HG02798 (cell line): ENCODE measurements around the gene NBDY.
"Not testable (repeated sequence)": the region's sequence is repeated elsewhere in the genome, so short reads cannot be mapped to it uniquely, and the experiment has no call there.

Experiments used
- ATAC-seq: cut with Tn5 transposase; IDR thresholded peaks from one replicate; pipeline ENCODE4 v1.9.1; 2021; ENCODE audit warnings: mild to moderate bottlenecking; ENCODE audit not compliant: unreplicated experiment, poor library complexity

Gene NBDY, protein sequence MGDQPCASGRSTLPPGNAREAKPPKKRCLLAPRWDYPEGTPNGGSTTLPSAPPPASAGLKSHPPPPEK

DNA sequence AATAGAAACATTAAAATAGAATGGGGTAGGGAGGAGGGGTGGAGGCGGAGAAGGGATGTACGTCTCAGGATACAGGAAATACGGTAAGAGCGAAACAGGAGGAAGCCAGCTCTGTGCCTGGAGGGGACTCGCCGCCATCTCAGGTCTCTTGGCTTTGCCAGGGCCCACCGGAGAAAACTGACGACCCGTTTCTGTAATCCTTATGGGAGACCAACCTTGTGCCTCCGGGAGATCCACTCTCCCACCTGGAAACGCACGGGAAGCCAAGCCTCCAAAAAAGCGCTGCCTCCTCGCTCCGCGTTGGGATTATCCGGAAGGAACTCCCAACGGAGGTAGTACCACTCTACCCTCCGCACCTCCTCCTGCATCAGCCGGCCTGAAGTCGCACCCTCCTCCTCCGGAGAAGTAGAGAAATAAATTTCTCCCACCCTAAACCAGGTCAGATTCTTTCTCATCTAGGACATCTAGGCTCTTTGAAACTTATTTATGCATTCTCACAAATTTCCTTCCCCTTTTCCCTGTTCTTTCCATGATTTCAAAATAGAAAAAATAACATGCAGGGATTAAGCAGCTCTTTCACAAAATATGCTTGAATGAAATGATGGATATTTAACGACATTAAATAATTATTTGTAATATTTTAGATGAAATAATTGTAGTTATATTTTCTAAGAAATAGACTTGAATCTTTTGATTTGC lies at the start of gene NBDY:
TSS of gene NBDY (plus strand) at position 92 of the 699 bp plus-strand sequence. CDS start at position 203, 111 bp downstream.
- peak; percentile 76 for ATAC-seq

DNA sequence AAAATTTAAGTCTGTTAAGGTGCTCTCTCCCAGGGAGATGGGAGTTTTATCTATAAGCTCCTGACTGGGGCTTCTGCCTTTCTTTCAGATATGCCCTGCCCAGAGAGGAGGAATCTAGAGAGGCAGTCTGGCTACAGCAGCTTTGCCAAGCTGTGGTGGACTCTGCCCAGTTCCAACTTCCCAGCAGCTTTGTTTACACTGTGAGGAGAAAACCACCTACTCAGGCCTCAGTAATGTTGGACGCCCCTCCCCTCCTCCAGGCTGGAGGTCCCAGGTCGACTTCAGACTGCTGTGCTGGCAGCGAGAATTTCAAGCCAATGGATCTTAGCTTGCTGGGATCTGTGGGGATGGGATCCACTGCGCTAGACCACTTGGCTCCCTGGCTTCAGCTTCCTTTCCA lies 24.5 kb upstream of the NBDY start:
- ATAC-seq, result not testable (repeated sequence)

DNA sequence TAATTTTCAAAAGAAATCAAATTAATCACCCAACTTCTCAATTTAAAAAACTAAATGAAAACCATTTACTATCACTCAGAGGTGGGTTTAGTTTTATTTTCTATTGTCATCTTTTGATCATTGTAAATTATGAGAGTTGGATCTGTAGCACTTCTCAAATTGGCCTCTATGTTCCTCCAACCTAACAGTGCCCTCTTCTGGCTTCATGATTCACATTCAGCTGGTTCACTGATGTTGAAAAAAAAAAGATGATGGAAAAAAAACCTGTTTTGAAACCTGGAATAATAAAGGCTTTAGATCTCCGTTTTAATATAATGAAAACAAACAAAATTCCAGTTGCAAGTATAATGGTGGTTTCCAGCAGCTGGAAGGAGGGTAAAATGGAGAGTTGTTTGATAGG lies 2.4 kb upstream of the NBDY start:
- peak; percentile 31 for ATAC-seq

DNA sequence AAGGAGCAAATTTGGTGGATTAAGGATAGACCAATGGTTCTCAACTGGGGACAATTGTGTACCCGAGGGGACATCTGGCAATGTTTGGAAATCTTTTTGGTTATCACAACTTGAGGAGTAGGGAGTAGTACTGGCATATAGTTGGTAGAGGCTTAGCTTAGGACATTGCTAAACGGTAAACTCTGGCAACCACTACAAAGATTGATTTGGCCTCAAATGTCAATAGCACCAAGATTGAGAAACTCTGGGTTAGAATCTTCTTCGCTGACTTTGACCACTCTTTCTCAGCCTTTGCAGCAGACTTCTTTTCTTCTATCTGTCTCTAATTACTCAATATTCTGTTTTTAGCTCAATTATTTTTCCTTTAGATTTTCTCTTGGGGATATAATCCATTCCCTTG lies 1.5 kb upstream of the NBDY start:
- no peak for ATAC-seq

DNA sequence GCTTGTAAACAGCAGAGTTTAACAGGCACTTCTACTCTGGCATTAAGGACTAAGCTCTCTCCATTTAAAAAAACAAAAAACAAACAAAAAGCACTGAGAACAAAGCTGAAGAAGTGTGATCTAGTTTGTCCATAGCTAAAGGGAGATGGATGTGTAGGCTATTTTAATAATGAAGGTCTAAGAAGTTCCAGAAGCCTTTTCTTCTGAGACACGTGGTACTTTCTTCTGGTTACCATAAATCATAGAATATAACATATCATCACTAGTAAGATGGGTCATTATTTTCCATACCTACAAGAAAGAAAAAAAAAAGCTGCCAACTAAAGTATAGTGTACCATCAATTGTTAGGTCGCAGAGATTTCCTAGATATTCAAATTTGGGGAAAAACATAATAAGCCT lies 722 bp upstream of the NBDY start:
- peak; percentile 35 for ATAC-seq

DNA sequence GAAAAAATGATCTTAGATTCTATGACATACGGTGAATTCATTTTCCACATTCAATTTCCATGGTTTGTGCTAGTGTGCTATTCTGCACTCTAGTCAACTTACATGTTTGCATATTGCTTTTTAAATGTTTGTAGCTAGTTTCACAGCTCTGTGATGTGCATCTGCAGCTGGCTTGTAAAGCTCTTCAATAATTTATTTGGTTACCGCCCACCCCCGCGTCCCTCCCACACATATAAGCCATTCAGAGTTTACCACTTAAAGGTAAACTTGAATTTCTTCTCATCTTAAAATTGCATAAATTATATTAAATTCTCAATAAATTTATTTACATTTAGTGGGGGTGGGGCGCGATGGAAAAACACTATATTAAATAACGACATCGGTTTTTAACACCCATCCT lies 291 bp upstream of the NBDY start:
- peak; percentile 52 for ATAC-seq

DNA sequence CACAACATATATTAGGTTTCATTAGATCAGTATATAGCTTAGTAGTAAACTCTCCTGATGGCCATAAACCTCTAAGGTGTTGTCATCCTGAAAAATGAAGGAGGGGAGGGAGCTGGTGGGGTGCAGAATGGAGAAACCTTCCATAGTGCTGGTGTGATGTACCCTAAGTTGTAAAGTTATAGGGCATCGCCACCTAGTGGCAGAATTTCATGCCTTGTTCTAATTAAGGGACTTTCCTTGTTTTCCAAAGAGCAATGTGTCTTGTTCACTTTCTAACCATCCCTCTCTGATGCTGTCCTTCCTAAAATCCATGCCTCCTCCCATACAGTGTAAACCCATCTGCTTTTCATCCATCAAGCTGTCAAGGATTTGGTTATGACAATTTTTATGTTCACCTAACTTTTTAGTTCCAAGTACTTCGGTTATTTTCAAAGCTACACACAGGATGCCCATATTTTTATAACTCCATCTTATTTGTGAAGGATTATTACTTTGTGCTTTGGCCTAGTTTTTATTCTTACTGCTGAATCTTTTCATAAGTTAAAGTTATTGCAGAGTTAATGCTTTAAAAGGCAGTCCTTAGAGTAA lies 4.5 kb downstream of the NBDY start:
- ATAC-seq, result peak; percentile 42

DNA sequence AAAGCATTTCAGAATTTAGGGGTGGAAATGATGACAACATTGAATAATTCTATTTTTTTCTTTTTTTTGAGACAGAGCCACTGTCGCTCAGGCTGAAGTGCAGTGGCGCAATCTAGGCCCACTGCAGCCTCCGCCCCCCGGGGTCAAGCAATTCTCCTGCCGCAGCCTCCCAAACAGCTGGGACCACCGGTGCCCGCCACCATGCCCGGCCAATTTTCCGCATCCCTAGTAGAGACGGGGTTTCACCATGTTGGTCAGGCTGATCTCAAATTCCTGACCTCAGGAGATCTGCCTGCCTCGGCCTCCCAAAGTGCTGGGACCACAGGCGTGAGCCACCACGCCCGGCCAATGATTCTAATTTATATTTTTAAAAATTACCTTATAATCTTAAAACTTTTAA lies 7.2 kb downstream of the NBDY start:
- no peak for ATAC-seq

DNA sequence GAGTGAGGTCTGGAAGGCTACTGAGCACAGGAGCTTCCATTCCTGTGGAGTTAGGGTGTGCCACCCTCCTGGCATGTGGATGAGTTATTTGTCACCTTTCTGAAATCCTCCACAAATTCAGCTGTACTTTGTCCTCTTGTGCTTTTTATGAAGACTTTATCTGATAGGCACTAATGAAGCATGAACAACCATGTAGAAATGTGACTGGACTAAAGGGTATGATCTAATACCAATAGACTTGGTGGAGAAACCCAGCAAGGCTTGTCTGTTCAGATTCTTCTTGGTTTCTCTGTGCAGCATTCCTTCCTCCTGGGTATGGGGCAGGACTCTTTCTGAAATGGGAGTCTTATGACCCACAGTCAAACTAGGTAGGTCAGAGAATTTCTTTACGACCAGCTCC lies 9.6 kb downstream of the NBDY start:
- no peak for ATAC-seq

DNA sequence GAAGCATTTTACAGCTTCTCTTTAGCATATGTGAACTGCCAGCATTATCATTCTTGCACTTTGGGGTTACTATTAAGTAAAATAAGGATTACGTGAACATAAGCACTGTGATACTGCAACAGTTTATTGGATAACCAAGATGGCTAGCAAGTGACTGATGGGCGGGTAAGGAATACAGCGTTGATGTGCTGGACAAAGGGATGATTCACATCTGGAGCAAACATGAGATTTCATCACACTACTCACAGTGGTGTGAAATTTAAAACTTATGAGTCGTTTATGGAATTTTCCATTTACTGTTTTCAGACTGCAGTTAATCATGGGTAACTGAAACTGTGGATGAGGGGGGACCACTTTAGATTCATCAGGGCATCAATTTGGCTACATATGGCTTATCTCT lies 16.0 kb downstream of the NBDY start:
- ATAC-seq, result no peak

DNA sequence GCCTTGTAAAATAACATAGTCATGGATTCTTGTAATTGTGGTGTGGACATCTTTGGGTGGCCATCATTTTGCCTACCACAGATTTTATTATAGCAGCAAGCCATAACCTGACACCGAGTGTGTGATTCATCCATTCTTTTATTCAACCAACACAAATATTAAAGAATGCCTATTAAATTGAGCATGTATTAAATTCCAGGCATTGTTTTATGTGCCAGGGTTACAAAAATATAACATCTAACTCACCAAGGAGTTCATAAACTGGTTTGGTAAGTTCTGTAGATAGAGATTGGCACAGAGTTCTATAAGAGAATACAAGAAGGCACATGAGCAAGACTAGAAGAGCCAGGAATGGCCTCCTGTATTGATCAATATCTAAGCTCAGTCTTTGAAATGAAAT lies 18.0 kb downstream of the NBDY start:
- no peak for ATAC-seq

DNA sequence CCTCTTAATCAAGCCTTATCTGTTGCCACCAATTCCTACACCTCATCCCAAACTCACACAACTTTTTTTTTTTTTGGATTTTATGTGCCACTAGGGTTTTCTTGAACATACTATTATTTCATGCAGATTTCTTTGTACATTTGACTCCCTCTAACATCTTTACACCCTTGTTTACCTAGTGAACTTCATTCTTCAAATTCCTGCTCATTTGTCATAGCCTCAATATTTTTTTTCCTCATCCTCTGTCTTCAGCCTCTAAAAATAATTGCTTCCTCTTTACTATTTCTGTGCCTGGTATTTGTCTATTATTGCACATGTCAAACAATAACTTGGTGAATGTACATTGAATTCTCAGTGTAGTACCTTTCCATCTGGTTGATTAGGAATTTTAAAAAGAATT lies 22.0 kb downstream of the NBDY start:
- no peak for ATAC-seq

DNA sequence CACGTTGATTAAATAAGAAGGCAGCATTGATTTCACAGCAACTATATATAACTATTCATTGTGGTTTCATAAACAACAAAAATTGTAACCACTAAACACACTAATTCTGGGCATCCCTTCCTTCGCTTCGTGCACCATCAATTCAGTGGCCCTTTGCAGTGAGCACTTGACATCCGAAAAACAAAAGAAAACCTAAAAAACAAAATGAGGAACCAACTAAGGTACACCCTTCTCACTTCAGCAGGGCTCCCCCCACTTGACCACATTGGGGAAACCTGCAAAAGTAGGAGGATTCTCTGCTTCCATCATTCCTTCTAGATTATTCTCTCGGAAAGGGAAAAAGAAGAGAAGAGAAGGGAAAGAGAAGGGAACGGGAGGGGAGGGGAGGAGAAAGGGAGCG lies 28.3 kb downstream of the NBDY start:
- peak; percentile 65 for ATAC-seq

DNA sequence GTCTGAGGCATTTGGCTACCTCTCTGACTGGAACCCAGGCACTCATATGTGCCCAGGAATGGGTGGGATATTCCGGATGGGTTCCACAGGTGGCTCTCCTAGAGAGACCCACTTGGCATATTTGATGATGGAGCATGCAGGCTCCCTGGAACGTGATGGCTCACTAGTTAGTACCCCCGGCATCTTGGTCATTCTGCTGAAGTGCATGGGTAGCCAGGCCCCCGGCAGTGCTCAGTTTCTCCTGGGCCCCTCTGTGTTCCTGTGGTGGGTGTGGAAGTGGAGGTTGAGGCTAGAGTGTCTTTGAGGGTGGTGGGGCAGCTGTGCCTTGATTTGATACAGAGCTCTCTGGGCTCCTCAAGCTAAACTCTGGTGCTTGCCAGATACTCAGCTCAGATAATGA lies 29.4 kb downstream of the NBDY start:
- no peak for ATAC-seq

DNA sequence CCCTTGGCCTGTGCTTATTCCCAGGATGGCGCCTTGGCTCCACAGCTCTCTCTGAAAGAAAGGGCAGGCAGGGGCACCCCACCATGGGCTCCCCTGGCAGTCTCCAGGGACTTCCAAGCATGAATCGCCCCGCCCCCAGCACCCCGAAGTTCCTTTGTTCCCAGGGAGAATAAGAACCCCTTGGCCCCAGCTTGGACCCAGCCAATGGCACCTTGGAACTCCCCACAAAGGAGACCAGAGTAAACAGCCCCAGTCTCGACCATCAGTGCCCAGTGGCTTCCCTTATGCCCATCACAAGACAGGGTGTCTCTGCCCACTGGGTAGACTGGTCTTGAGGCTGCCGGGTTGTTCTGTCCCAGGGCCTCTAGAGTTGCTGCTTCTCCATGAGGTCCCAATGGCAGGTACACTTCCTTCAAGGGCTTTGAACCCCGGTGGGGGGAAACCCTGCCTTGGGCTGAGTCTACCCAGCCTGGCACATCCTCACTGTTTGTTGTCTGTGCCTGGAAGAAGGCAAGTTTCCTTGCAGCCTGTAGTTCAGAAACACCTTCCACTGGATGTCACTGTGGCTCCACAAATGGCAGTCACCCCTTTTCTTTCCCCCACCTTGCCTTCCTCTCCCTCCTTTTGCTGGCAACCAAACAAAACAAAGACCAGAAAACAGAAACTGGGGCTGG lies 30.8 kb downstream of the NBDY start:
- ATAC-seq, result no peak

DNA sequence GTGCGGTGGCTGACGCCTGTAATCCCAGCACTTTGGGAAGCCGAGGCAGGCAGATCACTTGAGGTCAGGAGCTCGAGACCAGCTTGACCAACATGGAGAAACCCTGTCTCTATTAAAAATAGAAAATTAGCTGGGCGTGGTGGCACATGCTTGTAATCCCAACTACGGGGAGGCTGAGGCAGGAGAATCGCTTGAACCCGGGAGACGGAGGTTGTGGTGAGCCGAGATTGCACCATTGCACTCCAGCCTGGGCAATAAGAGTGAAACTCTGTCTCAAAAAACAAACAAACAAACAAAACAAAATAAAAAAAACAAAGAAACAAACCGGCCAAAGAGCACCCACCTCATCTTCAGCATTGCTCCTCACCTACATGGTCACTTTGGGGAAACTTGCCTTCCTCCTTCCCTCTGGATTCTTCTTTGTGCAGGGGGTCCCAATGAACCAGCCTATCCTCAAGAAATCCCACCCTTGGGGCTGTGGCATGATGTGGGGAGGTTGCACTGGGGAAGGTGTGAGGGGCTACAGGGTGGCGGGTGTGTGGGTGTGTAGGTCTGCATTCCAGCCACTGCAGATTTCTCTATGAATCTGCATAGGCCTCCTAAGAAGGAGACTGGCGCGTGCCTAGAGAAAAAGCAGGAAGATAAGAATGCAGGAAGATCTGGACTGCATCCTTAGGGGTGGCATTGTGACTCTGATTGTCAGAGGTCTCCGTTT lies 31.5 kb downstream of the NBDY start:
- not testable (repeated sequence) for ATAC-seq

DNA sequence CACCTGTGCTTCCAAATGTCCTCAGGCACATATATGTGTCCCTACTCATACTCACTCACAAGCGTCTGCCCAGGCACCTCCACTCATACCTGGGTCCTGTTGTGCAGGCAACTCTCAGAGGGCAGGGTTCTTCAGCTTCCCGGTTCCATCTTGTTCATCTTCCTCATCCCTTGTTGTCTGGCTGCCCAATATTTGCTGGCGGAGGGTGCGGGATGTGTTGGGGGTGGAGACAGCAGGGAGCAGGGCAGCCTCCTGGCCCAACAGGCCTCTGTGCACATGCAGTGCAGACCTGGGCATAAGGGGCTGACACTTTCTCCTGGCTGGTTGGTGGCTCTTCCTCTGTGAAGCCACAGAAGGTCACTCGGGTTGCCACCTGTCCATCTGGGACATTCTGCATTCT lies 32.1 kb downstream of the NBDY start:
- no peak for ATAC-seq

DNA sequence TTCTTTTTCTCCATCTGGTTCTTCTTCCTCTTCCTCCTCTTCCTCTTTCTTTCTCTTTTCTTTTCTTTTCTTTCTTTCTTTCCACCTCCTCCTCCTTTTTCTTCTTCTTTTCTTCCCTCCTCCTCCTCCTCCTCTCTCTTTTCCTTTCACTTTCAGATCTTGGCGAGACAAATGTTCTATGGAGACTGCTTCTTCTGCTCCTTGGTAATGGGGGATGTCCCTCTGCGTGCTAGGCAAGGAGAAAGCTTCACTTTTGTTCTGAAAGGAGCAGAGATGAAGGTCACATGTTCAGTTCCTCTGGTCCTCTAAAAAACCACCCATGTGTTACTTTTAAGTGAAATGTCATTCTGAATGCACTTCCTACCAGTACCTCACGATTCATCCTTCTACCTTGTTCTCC lies 33.2 kb downstream of the NBDY start:
- peak; percentile 57 for ATAC-seq

DNA sequence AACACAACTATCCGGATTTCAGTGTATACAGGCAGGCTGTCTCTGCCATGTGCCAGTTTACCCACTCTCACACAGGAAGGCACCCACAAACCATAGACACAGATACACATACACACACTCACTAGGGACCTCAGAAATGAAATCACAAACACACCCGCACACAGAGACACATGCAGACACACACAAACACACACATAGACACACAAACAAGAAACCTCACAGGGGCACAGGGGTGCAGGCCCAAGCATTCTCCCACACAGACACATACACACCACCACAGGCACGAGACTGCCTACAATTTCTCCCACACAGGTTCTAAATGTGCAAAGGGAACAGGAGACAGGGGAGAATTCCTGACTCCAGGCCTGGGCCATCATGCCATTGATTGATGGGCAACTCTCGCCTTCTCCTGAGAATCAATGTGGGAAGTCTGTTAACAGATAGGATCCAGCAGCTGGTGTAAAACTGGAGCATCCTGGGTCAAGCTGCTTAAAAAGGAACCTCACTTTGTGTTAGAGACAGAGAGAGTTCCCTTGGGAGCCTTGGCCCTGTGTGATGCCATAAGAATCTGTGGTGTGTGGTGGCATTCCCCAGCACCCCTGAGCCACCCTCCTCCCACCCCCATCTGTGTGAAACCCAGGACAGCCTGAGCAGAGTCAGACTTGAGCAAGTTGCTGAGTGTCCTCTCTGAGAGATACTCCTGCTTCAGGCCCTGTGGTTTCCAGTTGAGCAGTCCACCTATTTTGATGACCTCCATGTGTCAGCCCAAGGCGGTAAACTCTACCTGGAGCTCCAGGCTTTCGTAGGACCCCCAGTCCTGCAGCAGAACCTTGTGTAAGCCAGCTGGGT lies 33.9 kb downstream of the NBDY start:
- peak; percentile 14 for ATAC-seq

DNA sequence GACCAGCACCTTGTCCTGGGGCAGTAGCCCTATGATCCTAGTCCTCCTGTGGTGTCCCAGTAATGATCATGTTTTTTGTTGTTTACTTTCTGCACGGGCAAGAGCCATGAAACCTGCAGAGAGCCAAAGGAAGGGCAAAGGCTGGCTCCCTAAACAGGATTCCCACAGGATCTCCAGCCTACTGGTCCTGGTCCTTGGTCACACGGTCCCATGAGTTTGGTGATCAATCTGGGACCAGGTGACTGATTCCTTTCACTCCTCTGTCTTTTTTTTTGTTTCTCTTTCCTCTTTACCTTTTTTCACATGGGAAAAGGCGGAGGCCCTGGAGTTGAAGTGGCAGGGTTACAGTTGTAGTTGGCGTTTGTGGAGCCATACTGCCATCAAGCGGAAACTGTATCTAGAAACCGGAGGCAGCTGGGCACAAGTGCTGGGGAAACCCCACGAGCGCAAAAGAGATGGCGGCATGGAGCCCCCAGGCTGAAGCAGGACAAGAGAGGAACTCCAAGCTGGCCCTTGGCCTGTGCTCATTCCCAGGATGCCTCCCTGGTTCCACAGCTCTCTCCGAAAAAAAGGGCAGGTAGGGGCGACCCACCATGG lies 34.6 kb downstream of the NBDY start:
- ATAC-seq, result no peak
